ENCODE measurements around the gene ACVRL1.

The ACVRL1 gene

DNA sequence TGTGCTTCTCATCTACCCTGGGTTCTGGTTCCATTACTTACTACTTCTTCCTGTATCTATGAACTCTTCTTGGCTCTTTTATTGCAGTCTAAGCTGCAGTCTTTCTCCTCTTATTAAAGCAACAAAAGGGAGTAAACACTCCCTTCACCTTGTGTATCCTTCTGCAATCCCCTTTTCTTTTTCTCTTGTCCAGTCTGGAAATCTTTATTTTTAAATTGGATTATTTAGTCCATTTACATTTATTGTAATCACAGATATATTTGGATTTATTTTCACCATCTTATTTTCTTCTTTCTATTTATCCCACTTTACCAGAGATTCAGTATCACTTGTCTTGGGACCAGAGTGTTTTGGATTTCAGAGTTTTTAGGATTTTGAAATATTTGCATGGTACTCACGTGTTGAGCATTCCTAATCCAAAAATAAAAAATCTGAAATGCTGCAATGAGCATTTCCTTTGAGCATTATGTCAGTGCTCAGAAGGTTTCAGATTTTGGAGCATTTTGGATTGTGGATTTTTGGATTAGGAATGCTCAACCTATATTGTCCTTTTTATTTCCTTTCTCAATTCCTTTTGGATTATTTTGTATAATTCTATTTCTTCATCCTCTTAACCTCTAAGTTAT is 37.4 kb downstream of the ACVRL1 start:
- no peak for DNase-seq (ENCODE audit: low spot score)

DNA sequence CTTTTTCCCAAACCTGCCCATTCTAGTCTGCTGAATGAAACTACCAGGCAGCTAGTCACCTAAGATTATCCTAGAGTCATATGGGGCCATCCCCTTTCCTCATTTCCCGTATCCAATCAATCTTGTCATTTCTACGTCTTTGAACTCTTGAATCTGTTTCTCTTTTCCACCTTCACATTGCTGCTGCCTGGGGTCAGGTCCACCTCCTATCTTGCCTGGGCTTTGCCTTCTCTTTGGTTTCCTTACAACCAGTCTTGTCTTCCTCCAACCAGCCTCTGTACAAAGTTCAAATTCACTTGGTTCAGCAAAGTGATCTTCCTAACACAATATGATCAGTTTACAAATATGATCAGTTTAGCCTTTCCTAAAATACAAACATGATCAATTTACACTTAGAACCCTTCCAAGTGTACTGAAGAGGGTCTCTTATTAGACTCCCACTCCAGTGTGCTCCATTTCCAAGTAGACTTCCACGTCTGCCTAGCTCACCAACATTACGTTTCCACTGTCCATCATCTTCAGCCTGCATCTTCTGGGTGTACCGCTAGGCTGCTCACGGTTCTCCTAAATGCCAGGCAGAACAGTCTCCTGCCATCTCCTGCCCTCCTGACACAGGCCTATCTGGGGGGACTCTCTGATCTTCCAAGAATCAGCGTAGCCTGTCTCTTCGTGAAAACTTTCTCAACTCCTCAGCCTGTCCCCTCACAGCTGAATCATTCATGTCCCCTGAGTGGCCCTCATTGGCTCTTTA is 40.1 kb downstream of the ACVRL1 start:
- no peak for DNase-seq (ENCODE audit: low spot score)

DNA sequence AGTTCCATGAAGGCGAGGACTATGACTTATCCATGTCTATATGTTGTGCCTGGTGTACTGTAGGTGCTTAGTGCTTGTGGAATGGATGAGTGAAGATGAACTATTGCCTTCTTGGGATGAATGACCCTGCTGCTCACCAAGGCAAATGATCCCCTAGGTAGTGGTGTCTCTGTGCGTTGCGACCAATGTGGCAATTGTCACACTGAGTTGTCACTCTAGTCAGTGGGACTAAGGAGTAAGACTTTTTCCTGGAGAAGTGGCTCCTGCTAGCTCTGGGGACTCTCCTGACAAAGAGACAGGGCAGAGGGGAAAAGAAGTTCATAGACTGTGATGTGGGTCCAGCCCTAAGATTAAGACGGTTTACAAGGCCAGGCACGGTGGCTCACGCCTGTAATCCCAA is 40.8 kb downstream of the ACVRL1 start:
- no peak for DNase-seq (ENCODE audit: low spot score)

DNA sequence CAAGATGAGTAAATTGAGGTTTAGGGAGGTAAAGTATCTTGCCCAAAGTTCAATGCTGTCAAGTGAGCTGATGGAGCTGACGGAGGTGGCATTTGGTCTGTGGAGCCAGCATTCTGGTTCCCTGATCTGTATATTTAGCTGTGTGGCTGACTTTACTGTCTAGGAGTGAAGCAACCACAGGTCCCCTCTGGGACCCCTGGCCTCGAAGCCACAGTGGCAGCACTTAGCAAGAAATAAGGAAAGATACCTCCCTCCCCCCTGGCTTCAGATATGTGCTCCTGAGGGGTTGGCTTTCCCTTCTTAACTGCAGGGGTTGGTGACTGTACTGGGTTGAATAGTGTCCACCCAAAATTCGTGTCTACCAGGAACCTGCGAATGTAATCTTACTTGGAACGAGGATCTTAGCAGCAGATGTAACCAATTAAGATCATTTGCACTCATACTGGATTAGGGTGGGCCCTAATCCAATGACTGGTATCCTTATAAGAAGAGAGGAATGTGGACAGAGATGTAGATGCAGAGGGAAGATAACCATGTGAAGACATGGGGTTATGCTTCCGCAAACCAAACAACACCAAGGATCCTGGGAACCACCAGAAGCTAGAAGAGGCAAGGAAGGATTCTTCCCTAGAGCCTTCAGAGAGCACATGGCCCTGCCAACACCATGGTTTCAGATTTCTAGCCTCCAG is 42.2 kb downstream of the ACVRL1 start:
- DNase-seq (ENCODE audit: low spot score) = no peak

DNA sequence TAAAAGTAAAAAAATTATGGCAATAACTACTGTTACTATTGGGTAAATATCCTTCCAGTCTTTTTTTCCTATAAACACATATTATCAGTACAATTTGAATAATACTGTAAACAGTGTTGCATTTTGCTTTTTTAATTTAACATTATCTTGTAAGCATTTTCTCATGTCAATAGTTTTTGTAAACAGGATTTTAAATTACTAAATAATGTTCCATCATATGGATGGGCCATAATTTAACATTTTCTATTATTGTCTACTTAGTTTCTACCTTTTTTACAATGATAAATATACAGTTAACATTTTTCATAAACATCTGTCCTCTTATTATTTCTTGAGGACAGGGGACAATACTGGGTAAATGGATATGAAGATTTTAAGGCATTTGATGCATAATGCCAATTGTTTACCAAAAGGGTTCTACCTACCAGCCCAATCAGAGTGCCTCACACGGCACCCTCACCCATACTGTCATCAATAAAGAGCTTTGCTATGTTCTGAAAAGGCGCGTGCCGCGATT is 43.4 kb downstream of the ACVRL1 start:
- no peak for DNase-seq (ENCODE audit: low spot score)

DNA sequence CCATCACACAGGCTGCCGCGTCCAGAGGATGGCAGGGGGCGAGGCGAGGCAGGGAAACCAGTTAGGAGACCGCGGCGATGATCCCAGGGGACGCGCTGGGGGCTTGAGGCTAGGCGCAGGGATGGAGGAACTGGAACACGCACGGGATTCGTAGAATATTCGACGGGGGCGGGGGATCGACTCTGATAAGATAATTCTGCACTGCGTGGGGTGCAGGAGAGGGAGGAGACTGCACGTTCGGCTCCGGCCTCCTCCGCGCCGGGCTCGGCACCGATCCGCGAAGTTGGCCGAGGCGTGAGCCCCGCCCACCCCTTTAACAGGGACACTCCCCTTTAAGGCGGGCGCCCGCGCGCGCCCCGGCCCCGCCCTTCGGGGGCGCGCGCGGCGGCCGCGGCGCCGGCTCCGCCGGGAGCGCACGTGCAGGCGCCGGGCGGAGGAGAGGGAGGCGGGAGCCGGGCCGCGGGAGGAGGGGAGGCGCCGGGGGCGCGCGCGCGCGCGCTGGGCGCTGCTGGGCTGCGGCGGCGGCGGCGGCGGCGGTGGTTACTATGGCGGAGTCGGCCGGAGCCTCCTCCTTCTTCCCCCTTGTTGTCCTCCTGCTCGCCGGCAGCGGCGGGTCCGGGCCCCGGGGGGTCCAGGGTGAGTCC is 44.0 kb downstream of the ACVRL1 start, which contains the start of gene ACVR1B:
TSS of gene ACVR1B (plus strand) at position 501 of the 644 bp plus-strand sequence. CDS start at position 546, 45 bp downstream.
- peak; percentile 91 for DNase-seq (ENCODE audit: low spot score)

DNA sequence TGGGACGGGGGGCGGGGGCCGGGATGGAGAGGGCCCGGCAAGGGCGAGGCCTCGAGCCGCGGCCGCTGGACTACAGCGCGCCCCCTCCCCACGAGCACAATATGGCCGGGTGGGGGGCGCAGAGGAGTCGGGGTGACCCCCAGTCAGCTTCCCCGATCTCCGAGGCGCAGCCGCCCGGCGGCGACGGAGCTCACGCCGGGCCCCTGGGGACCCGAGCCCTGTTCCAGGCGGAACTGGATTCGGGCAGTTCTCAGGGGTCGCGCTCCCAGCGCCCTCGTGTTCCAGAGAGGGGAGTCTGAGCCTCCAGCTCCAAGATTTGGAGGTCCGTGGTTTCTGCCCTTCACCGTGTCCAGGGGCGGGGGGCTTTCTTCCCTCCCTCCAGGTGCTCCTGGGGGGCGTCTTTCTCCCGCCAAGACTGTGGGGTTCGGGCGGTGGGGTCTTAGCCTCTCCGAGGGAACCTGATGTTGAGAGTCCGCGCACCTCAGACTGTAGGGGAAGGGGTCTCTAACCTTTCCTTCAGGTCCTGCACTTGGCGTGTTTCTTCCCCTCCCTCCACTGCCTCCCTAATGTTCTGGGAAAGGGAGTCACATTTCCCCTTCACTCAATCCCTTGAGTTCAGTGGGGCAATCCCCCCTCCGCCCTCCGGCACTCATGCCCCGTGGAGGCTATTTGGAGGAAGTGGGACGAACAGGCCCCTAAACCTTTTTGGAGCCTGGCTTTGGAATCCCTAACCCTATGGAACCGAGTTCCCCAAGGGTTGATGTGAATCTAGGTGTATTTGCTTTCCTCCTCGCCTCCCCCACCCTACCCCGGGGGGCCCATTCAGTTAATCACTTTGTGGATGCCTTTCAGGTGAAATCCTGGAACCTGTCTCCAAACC is 44.8 kb downstream of the ACVRL1 start:
- no peak for DNase-seq (ENCODE audit: low spot score)

DNA sequence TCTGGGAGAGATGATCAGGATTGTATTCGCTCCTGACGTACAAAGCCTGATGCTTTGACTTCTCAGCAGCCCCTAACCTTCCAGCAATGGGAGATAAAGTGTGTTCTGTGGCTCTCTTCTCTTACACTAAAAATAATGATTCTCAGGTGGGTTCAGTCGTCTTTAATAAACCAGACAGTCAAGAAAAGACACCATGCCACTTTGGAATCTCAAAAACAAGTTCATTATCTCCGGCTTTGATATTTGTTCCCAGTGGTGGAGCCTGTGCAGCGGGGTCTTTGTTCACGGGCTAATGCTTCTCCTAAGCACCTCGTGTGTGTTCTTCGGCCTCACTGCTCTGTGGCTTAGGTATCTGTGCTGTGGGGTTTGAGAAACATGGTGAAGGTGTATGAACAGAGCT is 45.8 kb downstream of the ACVRL1 start:
- no peak for DNase-seq (ENCODE audit: low spot score)

DNA sequence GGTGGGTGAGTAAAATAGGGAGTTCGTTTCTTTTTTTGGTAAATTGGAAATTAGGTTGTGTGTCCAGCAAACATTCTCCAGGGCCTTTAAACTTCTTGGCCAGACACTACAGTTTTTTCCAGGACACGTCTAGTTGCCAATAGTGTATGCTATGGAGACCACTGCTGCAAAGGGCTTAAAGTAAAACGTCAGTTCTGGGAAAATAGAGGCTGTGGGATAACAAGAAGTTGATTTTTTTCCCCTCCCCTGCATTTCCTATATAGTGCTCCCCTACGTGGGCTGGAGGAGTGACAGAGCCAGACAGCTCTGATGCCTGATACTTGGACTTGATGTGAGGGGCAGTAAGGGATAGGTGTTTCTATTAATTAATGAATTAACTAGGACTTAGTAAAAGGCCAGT is 46.6 kb downstream of the ACVRL1 start:
- no peak for DNase-seq (ENCODE audit: low spot score)

DNA sequence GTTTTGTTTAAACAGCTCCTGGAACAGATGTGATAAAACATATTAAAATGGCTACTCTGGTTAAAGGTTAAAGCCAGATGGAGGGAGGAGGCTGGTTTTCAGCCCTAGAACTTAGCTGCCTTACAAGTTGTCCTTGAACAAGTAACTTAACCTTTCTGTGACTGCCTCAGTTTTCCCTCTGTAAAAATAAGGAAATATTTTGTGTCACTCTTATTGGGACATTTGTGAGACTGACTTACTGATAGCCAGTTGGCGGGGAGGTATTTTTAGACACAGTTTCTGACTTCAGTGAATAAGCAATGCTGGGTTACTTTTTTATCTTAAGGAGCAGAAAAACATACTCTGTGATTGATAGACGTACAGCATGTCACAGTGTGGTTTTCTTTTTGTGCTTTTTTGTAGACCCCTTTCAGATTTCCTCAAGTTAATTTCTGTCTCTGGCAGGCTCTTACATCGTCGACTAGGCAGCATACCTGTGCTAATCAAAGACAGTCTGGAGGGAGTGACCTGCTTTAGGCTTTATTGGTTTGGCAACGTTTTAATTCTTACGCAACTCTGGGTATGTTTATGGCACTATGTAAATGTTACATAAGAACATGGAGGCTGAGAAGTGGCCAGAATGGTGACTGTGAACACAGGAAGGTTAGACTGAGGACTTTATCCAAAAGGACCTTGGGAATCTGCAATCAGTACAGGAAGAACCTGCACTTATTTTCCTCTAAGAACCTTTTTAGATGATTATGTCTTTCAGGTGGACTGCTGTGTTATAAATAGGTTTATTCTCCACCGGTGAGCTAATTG is 47.5 kb downstream of the ACVRL1 start:
- DNase-seq (ENCODE audit: low spot score) = no peak

DNA sequence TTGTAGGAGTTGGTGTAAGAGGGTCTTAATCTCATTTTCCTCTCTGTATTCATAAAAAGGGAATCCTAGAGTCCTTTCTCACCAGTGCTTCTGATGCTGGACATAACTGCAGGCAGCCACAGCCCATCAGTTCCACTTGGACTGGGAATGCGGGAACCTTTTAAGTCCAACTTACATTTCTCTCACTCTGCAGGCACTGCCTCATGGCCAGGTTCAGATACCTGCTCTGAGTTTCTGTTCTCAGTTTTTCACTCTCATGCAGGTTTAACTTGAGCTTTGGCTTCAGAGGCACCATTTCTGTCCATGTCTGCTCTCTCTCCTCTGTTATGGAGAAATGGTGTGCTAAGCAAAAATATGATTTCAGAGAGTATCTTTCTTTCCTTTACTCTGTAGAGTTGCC is 48.4 kb downstream of the ACVRL1 start:
- DNase-seq (ENCODE audit: low spot score) = no peak

DNA sequence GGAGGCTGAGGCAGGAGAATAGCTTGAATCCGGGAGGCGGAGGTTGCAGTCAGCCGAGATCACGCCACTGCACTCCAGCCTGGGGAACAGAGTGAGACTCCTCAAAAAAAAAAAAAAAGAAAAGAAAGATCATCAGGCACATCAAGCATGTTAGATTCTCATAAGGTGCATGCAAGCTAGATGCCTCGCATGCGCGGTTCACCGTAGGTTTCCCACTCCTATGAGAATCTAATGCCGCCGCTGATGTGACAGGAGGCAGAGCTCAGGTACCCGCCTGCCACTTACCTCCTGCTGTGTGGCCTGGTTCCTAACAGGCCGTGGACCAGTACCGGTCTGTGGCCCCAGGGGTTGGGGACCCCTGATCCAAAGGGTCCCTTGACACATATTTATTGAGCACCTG is 51.2 kb downstream of the ACVRL1 start:
- DNase-seq (ENCODE audit: low spot score) = no peak

DNA sequence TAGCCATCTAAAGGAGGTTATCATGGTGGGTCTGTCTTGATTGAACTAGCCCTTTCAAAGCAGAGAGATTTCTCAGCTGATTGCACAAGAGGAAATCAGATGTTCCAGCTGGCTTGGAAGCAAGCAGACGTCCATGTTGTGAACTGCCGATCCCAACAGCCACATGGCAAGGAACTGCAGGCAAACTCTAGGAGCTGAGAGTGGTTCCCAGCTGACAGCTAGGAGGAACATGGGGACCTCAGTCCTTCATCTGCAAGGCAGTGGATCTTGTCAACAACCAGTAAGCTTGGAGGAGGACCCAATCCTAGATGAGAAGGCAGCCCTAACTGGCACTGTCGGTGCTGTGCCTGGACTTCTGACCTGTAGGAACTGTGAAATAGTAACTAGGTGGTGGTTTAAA is 51.9 kb downstream of the ACVRL1 start:
- no peak for DNase-seq (ENCODE audit: low spot score)

DNA sequence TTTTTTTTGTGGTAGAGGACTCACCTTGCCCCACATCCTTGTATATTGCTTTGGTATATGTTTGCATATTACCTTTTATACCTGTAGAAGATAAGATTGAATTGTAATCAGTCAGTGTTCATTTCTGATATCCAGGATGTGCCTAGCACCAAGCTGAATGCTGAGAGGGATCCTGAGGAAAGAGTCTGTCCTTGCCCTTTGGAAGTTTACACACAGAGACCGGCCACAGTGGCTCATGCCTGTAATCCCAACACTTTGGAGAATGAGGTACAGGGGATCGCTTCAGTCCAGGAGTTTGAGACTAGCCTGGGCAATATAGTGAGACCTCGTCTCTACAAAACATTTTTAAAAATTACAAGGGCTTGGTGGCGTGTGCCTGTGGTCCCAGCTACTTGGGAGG is 52.6 kb downstream of the ACVRL1 start:
- DNase-seq (ENCODE audit: low spot score) = no peak

DNA sequence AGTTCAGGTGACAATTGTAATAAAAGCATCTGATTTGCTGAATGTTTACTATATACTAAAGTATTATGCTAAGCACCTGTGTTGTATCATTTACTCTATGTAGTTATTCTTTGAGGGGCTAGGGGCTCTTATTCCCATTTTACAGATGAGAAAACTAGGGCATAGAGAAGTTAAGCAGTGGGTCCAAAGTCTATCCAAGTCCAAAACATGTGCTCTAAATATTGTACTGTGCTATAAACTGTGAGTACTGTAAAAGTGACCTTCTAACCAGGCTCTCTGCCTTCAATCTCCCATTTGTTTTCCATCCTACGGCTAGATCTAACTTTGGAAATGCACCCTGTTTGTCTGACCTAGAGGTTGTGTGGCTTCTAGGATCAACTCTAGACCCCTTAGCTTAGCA is 53.2 kb downstream of the ACVRL1 start:
- DNase-seq (ENCODE audit: low spot score) = no peak

DNA sequence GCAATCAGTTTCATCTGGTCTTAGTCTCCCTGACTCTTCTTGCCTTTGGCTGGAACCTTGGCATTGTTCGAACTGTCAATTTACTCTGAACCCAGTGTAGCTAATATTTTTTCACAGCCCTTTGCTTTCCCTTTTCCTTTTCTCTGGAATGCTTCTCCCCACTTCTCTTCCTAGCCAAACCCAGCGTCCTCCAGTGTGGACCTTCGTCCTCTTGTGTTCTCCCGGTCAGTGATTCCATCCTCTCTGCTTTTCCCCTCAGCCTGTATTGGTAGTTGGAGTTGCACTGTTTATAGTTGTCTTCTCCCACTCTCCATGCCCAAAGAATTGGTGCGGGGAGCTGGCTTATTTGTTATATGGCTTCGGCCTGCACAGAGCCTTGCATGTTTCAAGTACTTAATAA is 53.6 kb downstream of the ACVRL1 start:
- DNase-seq (ENCODE audit: low spot score) = no peak

DNA sequence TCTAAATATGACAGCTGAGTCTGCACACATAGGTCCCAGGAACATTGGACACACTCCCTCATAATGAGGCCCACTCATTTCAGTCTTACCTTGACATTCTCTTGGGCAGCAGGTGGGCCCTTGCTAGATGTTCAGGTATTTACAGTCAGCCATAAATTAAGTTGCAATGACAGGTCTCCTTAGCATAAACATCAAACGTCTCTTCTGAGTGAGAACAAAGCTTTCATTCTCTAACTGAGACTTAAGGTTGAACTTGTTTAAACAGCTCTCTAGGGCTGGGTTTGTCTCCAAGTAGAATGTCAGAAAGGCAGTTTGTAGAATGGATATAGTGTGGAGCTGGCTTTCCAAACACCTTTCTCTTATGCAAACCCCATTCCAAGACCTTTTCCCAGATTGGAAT is 54.5 kb downstream of the ACVRL1 start:
- no peak for DNase-seq (ENCODE audit: low spot score)

DNA sequence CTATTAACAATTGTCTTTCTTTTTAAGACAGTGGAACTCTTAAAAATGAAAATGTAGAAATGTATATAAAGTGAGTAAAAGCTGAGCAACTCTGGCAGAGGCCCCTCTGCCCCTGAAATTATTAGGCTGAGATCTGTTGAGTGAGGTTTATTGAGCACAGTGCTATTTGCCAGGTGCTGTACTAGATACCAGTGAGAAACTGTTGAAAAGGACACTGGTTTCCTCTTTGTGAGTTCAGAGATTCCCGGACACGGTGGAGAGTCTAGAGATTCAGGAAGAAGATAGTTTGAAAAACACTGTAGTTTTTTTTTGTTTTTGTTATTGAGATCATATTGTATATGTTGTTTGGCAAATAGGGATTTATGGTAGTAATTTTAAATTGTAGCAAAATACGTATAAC is 55.4 kb downstream of the ACVRL1 start:
- DNase-seq (ENCODE audit: low spot score) = no peak

DNA sequence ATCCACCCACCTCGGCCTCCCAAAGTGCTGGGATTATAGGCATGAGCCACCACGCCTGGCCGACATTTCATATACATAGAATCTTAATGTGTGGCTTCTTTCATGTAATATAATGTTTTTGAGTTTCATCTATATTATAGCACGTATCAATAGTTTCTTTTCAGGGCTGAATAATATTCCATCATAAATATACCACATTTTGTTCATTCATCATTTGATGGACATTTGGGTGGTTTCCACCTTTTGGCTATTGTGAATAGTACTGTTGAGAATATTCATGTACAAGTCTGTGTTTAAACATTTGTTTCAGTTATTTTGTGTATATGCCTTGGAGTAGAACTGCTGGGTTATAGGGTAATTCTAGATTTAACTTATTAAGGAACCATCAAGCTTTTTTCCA is 56.2 kb downstream of the ACVRL1 start:
- no peak for DNase-seq (ENCODE audit: low spot score)

DNA sequence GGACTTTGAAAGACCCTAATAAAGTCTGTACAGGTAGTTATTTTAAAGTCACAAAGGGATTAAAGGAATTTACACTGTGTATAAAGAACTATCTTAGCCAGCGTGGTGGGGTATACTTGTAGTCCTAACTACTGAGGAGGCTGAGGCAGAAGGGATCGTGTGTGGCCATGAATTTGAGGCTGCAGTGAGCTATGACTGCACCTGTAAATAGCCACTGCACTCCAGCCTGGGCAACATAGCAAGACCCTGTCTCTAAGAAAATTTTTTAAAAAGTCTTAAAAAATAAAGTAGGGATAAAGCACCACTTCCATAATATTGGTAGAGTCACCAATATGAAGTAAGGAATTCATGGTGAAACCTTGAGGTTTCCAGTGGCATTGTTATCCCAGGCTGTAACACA is 62.3 kb downstream of the ACVRL1 start:
- no peak for DNase-seq (ENCODE audit: low spot score)

Data from CD4-positive, alpha-beta T cell treated with Interleukin-6 at 100 ng/mL for 8 hours (primary cell).